ENCODE results near the gene GPA33. TPM values are rescaled to one million over a fixed set of nuclear protein-coding genes. Genes with fewer than 3 reads are reported as not detected.

The GPA33 gene
- total RNA-seq, 4 donors from 2014 or later, result 0.29 TPM; not detected in 3

DNA sequence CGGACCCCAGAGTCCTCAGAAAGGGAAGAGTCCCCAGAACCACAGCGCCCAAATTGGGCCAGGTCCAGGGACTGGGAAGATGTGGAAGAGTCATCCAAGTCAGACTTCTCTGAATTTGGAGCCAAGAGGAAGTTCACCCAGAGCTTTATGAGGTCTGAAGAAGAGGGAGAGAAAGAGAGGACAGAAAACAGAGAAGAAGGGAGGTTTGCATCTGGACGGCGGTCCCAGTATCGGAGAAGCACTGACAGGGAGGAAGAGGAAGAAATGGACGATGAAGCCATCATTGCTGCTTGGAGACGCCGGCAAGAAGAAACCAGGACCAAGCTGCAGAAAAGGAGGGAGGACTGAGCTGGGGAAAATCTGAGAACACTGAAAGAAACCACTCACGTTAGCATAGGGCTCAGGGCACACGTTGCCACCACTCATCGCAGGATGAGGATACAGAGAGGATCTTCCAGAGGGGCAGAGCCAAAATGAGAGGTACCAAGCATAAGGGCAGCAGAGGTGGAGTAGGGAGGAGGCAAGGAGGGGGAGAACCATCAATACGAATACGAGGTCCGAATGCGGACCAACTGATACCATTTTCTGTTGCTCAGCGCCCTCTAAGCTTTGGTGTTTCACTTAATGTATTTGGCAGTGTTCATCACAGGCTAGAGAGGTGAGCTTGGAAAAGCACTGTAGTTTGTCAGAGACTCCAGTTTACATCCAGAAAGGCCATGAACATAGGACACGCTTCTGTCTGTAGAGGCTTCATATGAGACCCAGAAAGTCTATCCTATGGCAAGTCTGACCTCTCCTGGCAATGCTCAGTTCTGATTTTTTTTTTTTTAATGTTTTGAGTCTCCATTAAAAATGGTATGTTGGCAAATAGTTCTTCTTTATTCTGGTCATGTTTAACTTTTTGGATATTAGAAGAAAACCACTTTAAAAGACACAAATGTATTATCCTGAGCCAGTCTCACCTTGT, 38.4 kb upstream of the GPA33 start:
- intact Hi-C loops (cut with DNase I; ENCODE audit: low total_unique reads), result no loop called here
- H3K27ac ChIP-seq, result no peak overlapping the region
- H3K9me3 ChIP-seq, result no peaks in the 10 kb centered on the region
- H3K36me3 ChIP-seq, result no peaks in the 10 kb centered on the region
- TF ChIP-seq POLR2A (IDR thresholded peaks at IDR 0.05), result no peak
- TF ChIP-seq, protein P1, sequence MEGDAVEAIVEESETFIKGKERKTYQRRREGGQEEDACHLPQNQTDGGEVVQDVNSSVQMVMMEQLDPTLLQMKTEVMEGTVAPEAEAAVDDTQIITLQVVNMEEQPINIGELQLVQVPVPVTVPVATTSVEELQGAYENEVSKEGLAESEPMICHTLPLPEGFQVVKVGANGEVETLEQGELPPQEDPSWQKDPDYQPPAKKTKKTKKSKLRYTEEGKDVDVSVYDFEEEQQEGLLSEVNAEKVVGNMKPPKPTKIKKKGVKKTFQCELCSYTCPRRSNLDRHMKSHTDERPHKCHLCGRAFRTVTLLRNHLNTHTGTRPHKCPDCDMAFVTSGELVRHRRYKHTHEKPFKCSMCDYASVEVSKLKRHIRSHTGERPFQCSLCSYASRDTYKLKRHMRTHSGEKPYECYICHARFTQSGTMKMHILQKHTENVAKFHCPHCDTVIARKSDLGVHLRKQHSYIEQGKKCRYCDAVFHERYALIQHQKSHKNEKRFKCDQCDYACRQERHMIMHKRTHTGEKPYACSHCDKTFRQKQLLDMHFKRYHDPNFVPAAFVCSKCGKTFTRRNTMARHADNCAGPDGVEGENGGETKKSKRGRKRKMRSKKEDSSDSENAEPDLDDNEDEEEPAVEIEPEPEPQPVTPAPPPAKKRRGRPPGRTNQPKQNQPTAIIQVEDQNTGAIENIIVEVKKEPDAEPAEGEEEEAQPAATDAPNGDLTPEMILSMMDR (IDR thresholded peaks at IDR 0.05), result no peak
- no peaks in the 10 kb centered on the region for H3K27me3 ChIP-seq
- DNase-seq, result no peak
- no peaks in the 10 kb centered on the region for H3K4me1 ChIP-seq
- no peak overlapping the region for H3K4me3 ChIP-seq

DNA sequence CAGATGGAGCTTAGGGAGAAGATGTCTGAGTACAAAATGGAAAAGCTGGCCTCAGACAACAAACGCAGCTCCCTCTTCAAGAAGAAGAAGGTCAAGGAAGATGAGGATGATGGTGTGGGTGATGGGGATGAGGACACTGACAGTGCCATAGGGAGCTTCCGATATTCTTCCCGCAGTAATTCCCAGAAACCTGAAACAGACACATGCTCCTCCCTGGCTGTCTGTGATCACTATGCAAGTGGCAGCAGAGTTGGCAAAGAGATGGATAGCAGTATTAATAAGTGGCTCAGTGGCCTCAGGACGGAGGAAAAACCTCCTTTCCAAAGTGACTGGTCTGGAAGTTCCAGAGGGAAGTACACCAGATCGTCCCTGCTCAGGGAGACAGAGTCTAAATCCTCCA, 37.5 kb upstream of the GPA33 start:
- no peaks in the 10 kb centered on the region for H3K36me3 ChIP-seq
- no peak for DNase-seq
- H3K4me3 ChIP-seq, result no peak overlapping the region
- H3K4me1 ChIP-seq, result no peaks in the 10 kb centered on the region
- TF ChIP-seq, protein P1 (IDR thresholded peaks at IDR 0.05), result no peak
- TF ChIP-seq POLR2A (IDR thresholded peaks at IDR 0.05), result no peak
- H3K9me3 ChIP-seq, result no peaks in the 10 kb centered on the region
- intact Hi-C loops (cut with DNase I; ENCODE audit: low total_unique reads), result no loop called here
- no peak overlapping the region for H3K27ac ChIP-seq
- H3K27me3 ChIP-seq, result no peaks in the 10 kb centered on the region

DNA sequence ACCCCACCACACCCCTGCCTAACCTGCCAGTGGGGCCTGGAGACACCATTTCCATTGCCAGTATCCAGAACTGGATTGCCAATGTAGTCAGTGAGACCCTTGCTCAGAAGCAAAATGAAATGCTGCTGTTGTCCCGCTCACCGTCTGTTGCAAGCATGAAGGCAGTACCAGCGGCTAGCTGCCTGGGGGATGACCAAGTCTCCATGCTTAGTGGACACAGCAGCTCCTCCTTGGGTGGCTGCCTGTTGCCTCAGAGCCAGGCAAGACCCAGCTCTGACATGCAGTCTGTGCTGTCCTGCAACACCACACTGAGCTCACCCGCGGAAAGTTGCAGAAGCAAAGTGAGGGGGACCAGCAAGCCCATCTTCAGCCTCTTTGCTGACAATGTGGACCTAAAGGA, 37.1 kb upstream of the GPA33 start:
- TF ChIP-seq, protein P1 (IDR thresholded peaks at IDR 0.05), result no peak
- no peak for TF ChIP-seq POLR2A (IDR thresholded peaks at IDR 0.05)
- intact Hi-C loops (cut with DNase I; ENCODE audit: low total_unique reads), result no loop called here
- no peaks in the 10 kb centered on the region for H3K27me3 ChIP-seq
- no peaks in the 10 kb centered on the region for H3K9me3 ChIP-seq
- H3K4me1 ChIP-seq, result no peaks in the 10 kb centered on the region
- H3K4me3 ChIP-seq, result no peak overlapping the region
- H3K36me3 ChIP-seq, result no peaks in the 10 kb centered on the region
- no peak overlapping the region for H3K27ac ChIP-seq
- no peak for DNase-seq

DNA sequence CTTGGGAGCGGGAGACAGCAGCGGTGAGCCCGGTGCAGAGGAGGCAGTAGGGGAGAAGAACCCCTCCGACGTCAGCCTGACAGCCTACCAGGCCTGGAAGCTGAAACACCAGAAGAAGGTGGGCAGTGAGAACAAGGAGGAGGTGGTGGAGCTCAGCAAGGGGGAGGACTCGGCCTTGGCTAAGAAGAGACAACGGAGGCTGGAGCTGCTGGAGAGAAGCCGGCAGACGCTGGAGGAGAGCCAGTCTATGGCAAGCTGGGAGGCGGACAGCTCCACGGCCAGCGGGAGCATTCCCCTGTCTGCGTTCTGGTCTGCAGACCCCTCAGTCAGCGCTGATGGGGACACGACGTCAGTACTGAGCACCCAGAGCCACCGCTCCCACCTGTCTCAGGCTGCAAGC, 36.6 kb upstream of the GPA33 start:
- H3K27ac ChIP-seq, result no peak overlapping the region
- no peaks in the 10 kb centered on the region for H3K36me3 ChIP-seq
- no peak overlapping the region for H3K4me3 ChIP-seq
- H3K27me3 ChIP-seq, result no peaks in the 10 kb centered on the region
- H3K4me1 ChIP-seq, result no peaks in the 10 kb centered on the region
- DNase-seq, result no peak
- TF ChIP-seq, protein P1 (IDR thresholded peaks at IDR 0.05), result no peak
- TF ChIP-seq POLR2A (IDR thresholded peaks at IDR 0.05), result no peak
- intact Hi-C loops (cut with DNase I; ENCODE audit: low total_unique reads), result no loop called here
- H3K9me3 ChIP-seq, result no peaks in the 10 kb centered on the region

DNA sequence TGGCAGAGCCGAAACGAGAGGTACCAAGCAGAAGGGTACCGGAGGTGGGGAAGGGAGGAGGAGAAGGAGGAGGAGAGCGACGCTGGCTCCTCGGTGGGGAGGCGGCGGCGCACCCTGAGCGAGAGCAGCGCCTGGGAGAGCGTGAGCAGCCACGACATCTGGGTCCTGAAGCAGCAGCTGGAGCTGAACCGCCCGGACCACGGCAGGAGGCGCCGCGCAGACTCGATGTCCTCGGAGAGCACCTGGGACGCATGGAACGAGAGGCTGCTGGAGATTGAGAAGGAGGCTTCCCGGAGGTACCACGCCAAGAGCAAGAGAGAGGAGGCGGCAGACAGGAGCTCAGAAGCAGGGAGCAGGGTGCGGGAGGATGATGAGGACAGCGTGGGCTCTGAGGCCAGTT, 36.1 kb upstream of the GPA33 start:
- DNase-seq, result no peak
- no peaks in the 10 kb centered on the region for H3K9me3 ChIP-seq
- no peaks in the 10 kb centered on the region for H3K36me3 ChIP-seq
- H3K27ac ChIP-seq, result no peak overlapping the region
- H3K27me3 ChIP-seq, result no peaks in the 10 kb centered on the region
- intact Hi-C loops (cut with DNase I; ENCODE audit: low total_unique reads), result no loop called here
- no peak for TF ChIP-seq POLR2A (IDR thresholded peaks at IDR 0.05)
- TF ChIP-seq, protein P1 (IDR thresholded peaks at IDR 0.05), result no peak
- H3K4me3 ChIP-seq, result no peak overlapping the region
- H3K4me1 ChIP-seq, result peaks cover 0 to 4% of the 10 kb centered on the region in 2 donors

Measured in uterus (tissue), 4 donors.